ENCODE data around the gene FFAR3. TPM values are rescaled to one million over a fixed set of nuclear protein-coding genes. Genes with fewer than 3 reads are reported as not detected.

The FFAR3 gene
- total RNA-seq, result not detected in 2 replicates
- polyA plus RNA-seq, result not detected in 2 replicates
- polyA plus RNA-seq (2012), result not detected in 2 replicates
- polyA minus RNA-seq (ENCODE audit: low replicate concordance), result not detected in 2 replicates

- Histone ChIP-seq H3K4me1 (ENCODE audit: control insufficient read depth, extremely low read depth, insufficient read depth, low read length) (no peaks in the 10 kb centered on the region), H3K4me2 (ENCODE audit: extremely low read depth, insufficient read depth, low read length) (no peak within 1 kb of the TSS), H3K36me3 (ENCODE audit: control insufficient read depth, insufficient read depth, low read length) (no peaks in the 10 kb centered on the region), H2AFZ (ENCODE audit: low read length) (no peak within 1 kb of the TSS), H3K79me2 (ENCODE audit: control insufficient read depth, insufficient read depth, low read length) (no peaks in the 10 kb centered on the region), H3K4me3 (replicated peaks in 1 of 4; ENCODE audit: control extremely low read depth in 1 of 4, insufficient read depth in 1 of 4, low read depth in 3 of 4, low read length in 4 of 4) (peak within 1 kb of the TSS in 1 of 4 experiments; percentile 3), H3K9me3 (ENCODE audit: control insufficient read depth, insufficient read depth, low read depth, low read length) (no peaks in the 10 kb centered on the region), H3K27ac (ENCODE audit: insufficient read depth, low read length) (no peak within 1 kb of the TSS), H3K9ac (ENCODE audit: insufficient read depth, low read length) (no peak within 1 kb of the TSS), H4K20me1 (ENCODE audit: control insufficient read depth, extremely low read depth, insufficient read depth, low read length) (no peaks in the 10 kb centered on the region), H3K27me3 (ENCODE audit: control insufficient read depth, insufficient read depth, low read length) (no peaks in the 10 kb centered on the region)
- no peak for TF ChIP-seq CTCF (conservative IDR thresholded peaks at IDR 0.05 in 1 of 2, IDR thresholded peaks at IDR 0.05 in 1 of 2; ENCODE audit: low read depth in 1 of 2, low read length in 2 of 2)
- TF ChIP-seq EZH2 (IDR thresholded peaks at IDR 0.05; ENCODE audit: low read length, missing control alignments), result no peak
- DNase-seq (ENCODE audit: low read depth in 2 of 2), result peak in 1 of 2 donors; percentile 56
These were observed at the start of gene FFAR3 for GRCh38 chr19:35357867-35358573. FFAR3 (plus strand) TSS chr19:35358460; CDS start chr19:35358891, 431 bp downstream.

- Histone ChIP-seq H3K36me3 (ENCODE audit: control insufficient read depth, insufficient read depth, low read length) (no peaks in the 10 kb centered on the region), H3K4me2 (ENCODE audit: extremely low read depth, insufficient read depth, low read length) (no peak overlapping the region), H3K9me3 (ENCODE audit: control insufficient read depth, insufficient read depth, low read depth, low read length) (no peaks in the 10 kb centered on the region), H3K27ac (ENCODE audit: insufficient read depth, low read length) (no peak overlapping the region), H2AFZ (ENCODE audit: low read length) (no peak overlapping the region), H3K4me3 (replicated peaks in 1 of 4; ENCODE audit: control extremely low read depth in 1 of 4, insufficient read depth in 1 of 4, low read depth in 3 of 4, low read length in 4 of 4) (no peak overlapping the region), H3K79me2 (ENCODE audit: control insufficient read depth, insufficient read depth, low read length) (no peaks in the 10 kb centered on the region), H3K4me1 (ENCODE audit: control insufficient read depth, extremely low read depth, insufficient read depth, low read length) (no peaks in the 10 kb centered on the region), H4K20me1 (ENCODE audit: control insufficient read depth, extremely low read depth, insufficient read depth, low read length) (no peaks in the 10 kb centered on the region), H3K9ac (ENCODE audit: insufficient read depth, low read length) (no peak overlapping the region), H3K27me3 (ENCODE audit: control insufficient read depth, insufficient read depth, low read length) (no peaks in the 10 kb centered on the region)
- no peak for TF ChIP-seq EZH2 (IDR thresholded peaks at IDR 0.05; ENCODE audit: low read length, missing control alignments)
- no peak for TF ChIP-seq CTCF (conservative IDR thresholded peaks at IDR 0.05 in 1 of 2, IDR thresholded peaks at IDR 0.05 in 1 of 2; ENCODE audit: low read depth in 1 of 2, low read length in 2 of 2)
- no peak for DNase-seq (ENCODE audit: low read depth in 2 of 2)
These were observed 49.4 kb upstream of the FFAR3 start for GRCh38 chr19:35308910-35309309.

- Histone ChIP-seq H4K20me1 (ENCODE audit: control insufficient read depth, extremely low read depth, insufficient read depth, low read length) (no peaks in the 10 kb centered on the region), H3K9ac (ENCODE audit: insufficient read depth, low read length) (no peak overlapping the region), H3K27ac (ENCODE audit: insufficient read depth, low read length) (no peak overlapping the region), H3K4me3 (replicated peaks in 1 of 4; ENCODE audit: control extremely low read depth in 1 of 4, insufficient read depth in 1 of 4, low read depth in 3 of 4, low read length in 4 of 4) (no peak overlapping the region), H3K4me2 (ENCODE audit: extremely low read depth, insufficient read depth, low read length) (no peak overlapping the region), H3K79me2 (ENCODE audit: control insufficient read depth, insufficient read depth, low read length) (no peaks in the 10 kb centered on the region), H2AFZ (ENCODE audit: low read length) (no peak overlapping the region), H3K9me3 (ENCODE audit: control insufficient read depth, insufficient read depth, low read depth, low read length) (no peaks in the 10 kb centered on the region), H3K27me3 (ENCODE audit: control insufficient read depth, insufficient read depth, low read length) (no peaks in the 10 kb centered on the region), H3K36me3 (ENCODE audit: control insufficient read depth, insufficient read depth, low read length) (no peaks in the 10 kb centered on the region), H3K4me1 (ENCODE audit: control insufficient read depth, extremely low read depth, insufficient read depth, low read length) (no peaks in the 10 kb centered on the region)
- DNase-seq (ENCODE audit: low read depth in 2 of 2), result peak; percentile 10 to 25
- TF ChIP-seq EZH2 (IDR thresholded peaks at IDR 0.05; ENCODE audit: low read length, missing control alignments) (no peak), CTCF (conservative IDR thresholded peaks at IDR 0.05 in 1 of 2, IDR thresholded peaks at IDR 0.05 in 1 of 2; ENCODE audit: low read depth in 1 of 2, low read length in 2 of 2) (no peak)
These were observed 48.6 kb upstream of the FFAR3 start for GRCh38 chr19:35309481-35310279.
